MM.1S (cell line): ENCODE measurements around the gene CARD10.
"Not testable (repeated sequence)": the region's sequence is repeated elsewhere in the genome, so short reads cannot be mapped to it uniquely, and the experiment has no call there.

Experiments
- DNase-seq: peaks from one replicate; pipeline ENCODE4 v3.0.0-alpha.2; 2015
- H2AFZ ChIP-seq: fragments of 300-600 bp; sonication (generic); 2 replicates; pipeline ENCODE4 v1.6.0; 2016; ENCODE audit warnings: antibody characterized with exemption, low read length
- H3F3A ChIP-seq: fragments of 300-600 bp; sonication (generic); 2 replicates; pipeline ENCODE4 v1.6.1; 2016; ENCODE audit warnings: mild to moderate bottlenecking, antibody characterized with exemption, low read length, moderate library complexity, mixed read lengths; ENCODE audit not compliant: insufficient read depth
- H3K27ac ChIP-seq: fragments of 300-600 bp; sonication (generic); 2 replicates; pipeline ENCODE4 v1.5.1; 2016; ENCODE audit warnings: mild to moderate bottlenecking, low read length
- H3K27me3 ChIP-seq: fragments of 300-600 bp; sonication (generic); replicated peaks from 2 replicates; pipeline ENCODE4 v1.6.0; 2016; ENCODE audit warnings: low read length; ENCODE audit not compliant: insufficient read depth
- H3K36me3 ChIP-seq: fragments of 300-600 bp; sonication (generic); replicated peaks from 2 replicates; pipeline ENCODE4 v1.6.1; 2016; ENCODE audit warnings: mild to moderate bottlenecking, low read length, mixed read lengths; ENCODE audit not compliant: insufficient read depth
- H3K4me1 ChIP-seq: fragments of 300-600 bp; sonication (generic); 2 replicates; pipeline ENCODE4 v1.6.1; 2016; ENCODE audit warnings: low read length, mixed read lengths
- H3K4me2 ChIP-seq: fragments of 300-600 bp; sonication (generic); 2 replicates; pipeline ENCODE4 v1.6.0; 2016; ENCODE audit warnings: low read depth, low read length
- H3K4me3 ChIP-seq: fragments of 300-600 bp; sonication (generic); 2 replicates; pipeline ENCODE4 v1.5.1; 2016; ENCODE audit warnings: low read length, mixed read lengths
- H3K79me2 ChIP-seq: fragments of 300-600 bp; sonication (generic); 2 replicates; pipeline ENCODE4 v1.6.1; 2016; ENCODE audit warnings: mixed run types, low read length, mixed read lengths
- H3K9ac ChIP-seq: fragments of 300-600 bp; sonication (generic); 2 replicates; pipeline ENCODE4 v1.6.1; 2016; ENCODE audit warnings: low read length, mixed read lengths
- H3K9me2 ChIP-seq: fragments of 300-600 bp; sonication (generic); replicated peaks from 2 replicates; pipeline ENCODE4 v1.6.1; 2016; ENCODE audit warnings: mild to moderate bottlenecking, low read length, mixed read lengths; ENCODE audit not compliant: insufficient read depth
- H3K9me3 ChIP-seq: fragments of 300-600 bp; sonication (generic); replicated peaks from 2 replicates; pipeline ENCODE4 v1.6.1; 2016; ENCODE audit warnings: mild to moderate bottlenecking, low read length, mixed read lengths; ENCODE audit not compliant: insufficient read depth
- H4K20me1 ChIP-seq: fragments of 300-600 bp; sonication (generic); 2 replicates; pipeline ENCODE4 v1.6.1; 2016; ENCODE audit warnings: mild to moderate bottlenecking, low read length, moderate library complexity, mixed read lengths; ENCODE audit not compliant: insufficient read depth
- EZH2 ChIP-seq: fragments of 300-600 bp; sonication (generic); optimal IDR thresholded peaks from 2 replicates; pipeline ENCODE3; 2017; ENCODE audit warnings: low read depth, mild to moderate bottlenecking, antibody characterized with exemption, low read length, mixed read lengths
- EZH2phosphoT487 ChIP-seq: fragments of 300-600 bp; sonication (generic); IDR thresholded peaks from 2 replicates; pipeline ENCODE4 v1.6.1; 2018; ENCODE audit warnings: antibody characterized with exemption, low read length
- TF ChIP-seq, protein P1 (sequence below): fragments of 300-600 bp; sonication (generic); IDR thresholded peaks from 2 replicates; pipeline ENCODE4 v1.5.1; 2016; ENCODE audit warnings: antibody characterized with exemption, low read length, mixed read lengths

Gene CARD10

DNA sequence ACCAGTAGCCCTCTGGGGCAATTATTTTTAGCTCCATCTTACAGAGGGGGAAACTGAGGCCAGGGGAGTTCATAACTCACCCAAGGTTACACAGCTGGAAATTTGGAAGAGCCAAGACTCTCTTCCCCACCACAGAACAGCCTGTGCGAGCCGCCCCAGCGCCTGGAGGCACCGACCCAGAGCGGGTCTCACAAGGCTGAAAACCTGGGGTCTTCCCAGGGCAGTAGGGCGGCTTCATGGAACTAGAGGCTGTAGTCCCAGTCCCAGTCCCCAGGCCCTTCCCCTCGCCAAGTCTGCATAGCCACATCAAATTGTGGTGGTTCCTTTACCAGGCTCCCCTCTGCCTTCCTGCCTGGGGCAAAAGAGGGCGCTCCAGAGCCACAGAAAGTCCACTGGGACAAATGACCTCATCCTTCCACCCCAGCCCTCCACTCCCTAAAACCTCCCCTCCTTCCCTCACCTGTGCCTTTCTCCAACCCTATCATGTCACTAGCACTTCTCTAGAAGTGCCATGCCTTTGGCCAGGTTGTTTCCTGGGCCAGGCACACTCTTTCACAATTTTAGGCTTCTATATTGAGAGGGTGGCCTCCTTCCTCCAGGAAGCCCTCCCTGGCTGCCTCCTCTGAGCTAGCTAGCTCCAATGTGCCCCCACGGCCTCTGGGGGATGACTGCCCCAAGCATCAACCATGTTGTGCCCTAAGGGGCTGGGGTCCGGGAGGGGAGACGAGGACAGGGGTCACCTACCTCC is 25.9 kb upstream of the CARD10 start:
- Histone ChIP-seq H3K79me2 (no peaks in the 10 kb centered on the region), H3K36me3 (no peaks in the 10 kb centered on the region), H3K9ac (no peak overlapping the region), H3F3A (peaks cover 12% of the 10 kb centered on the region), H3K27ac (no peak overlapping the region), H3K27me3 (no peaks in the 10 kb centered on the region), H3K4me3 (no peak overlapping the region), H3K4me1 (peaks cover 36% of the 10 kb centered on the region), H4K20me1 (no peaks in the 10 kb centered on the region), H3K4me2 (0 out of 2 replicates have a peak overlapping the region, but pooled peaks have one; percentile 15), H3K9me2 (no peaks in the 10 kb centered on the region), H2AFZ (peak overlapping the region; percentile 67), H3K9me3 (no peaks in the 10 kb centered on the region)
- DNase-seq: peak; percentile 48
- no peak for TF ChIP-seq EZH2
- TF ChIP-seq, protein P1, sequence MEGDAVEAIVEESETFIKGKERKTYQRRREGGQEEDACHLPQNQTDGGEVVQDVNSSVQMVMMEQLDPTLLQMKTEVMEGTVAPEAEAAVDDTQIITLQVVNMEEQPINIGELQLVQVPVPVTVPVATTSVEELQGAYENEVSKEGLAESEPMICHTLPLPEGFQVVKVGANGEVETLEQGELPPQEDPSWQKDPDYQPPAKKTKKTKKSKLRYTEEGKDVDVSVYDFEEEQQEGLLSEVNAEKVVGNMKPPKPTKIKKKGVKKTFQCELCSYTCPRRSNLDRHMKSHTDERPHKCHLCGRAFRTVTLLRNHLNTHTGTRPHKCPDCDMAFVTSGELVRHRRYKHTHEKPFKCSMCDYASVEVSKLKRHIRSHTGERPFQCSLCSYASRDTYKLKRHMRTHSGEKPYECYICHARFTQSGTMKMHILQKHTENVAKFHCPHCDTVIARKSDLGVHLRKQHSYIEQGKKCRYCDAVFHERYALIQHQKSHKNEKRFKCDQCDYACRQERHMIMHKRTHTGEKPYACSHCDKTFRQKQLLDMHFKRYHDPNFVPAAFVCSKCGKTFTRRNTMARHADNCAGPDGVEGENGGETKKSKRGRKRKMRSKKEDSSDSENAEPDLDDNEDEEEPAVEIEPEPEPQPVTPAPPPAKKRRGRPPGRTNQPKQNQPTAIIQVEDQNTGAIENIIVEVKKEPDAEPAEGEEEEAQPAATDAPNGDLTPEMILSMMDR: peak; percentile 78

DNA sequence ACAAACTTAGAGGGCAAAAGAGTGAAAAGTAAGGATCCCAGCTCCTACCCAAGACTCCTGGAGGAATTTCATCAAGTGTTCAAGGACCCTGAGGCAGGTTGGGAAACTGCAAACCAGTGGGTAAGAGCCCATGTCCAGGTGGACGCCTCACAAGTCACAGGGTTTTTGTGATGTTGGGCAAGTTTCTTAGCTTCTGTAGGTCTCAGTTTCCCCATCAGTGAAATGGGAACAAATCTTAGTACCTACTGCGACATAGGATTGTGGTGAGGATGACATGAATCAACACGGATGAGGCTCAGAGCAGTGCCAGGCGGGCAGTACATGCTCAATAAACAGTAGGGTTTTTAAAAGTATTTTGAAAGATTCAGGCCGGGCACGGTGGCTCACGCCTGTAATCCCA is 23.7 kb upstream of the CARD10 start:
- no peaks in the 10 kb centered on the region for H3K27me3 ChIP-seq
- H3K9me2 ChIP-seq: no peaks in the 10 kb centered on the region
- H3K27ac ChIP-seq: no peak overlapping the region
- H2AFZ ChIP-seq: no peak overlapping the region
- H3K9ac ChIP-seq: no peak overlapping the region
- H3K4me3 ChIP-seq: no peak overlapping the region
- H3K4me2 ChIP-seq: no peak overlapping the region
- no peaks in the 10 kb centered on the region for H4K20me1 ChIP-seq
- DNase-seq: no peak
- H3K9me3 ChIP-seq: no peaks in the 10 kb centered on the region
- H3K79me2 ChIP-seq: no peaks in the 10 kb centered on the region
- peaks cover 51% of the 10 kb centered on the region for H3K4me1 ChIP-seq
- TF ChIP-seq EZH2 (no peak), EZH2phosphoT487 (no peak)
- TF ChIP-seq, protein P1: no peak
- H3F3A ChIP-seq: peaks cover 15% of the 10 kb centered on the region
- H3K36me3 ChIP-seq: no peaks in the 10 kb centered on the region

DNA sequence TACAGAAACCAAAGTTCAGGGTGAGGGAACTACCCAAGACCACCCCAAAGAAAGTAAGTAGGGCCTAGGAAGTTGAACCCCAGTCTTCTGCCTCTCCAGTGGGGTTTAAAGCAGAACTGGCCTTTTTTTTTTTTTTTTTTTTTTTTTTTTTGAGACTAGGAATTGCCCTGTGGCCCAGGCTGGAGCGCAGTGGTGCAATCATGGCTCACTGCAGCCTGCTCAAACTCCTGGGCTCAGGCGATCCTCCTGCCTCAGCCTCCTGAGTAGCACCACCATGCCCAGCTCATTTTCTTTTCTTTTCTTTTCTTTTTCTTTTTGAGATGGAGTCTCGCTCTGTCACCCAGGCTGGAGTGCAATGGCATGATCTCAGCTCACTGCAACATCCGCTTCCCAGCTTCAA is 23.2 kb upstream of the CARD10 start:
- H3K9me3 ChIP-seq, H3K9me2 ChIP-seq, H3K27me3 ChIP-seq, H4K20me1 ChIP-seq, H3K36me3 ChIP-seq, H3K4me3 ChIP-seq, H3K79me2 ChIP-seq, DNase-seq: not testable (repeated sequence)
- peaks cover 15% of the 10 kb centered on the region for H3F3A ChIP-seq
- peaks cover 51% of the 10 kb centered on the region for H3K4me1 ChIP-seq
- peak overlapping the region; percentile 50 for H2AFZ ChIP-seq
- H3K4me2 ChIP-seq: peak overlapping the region; percentile 51
- H3K27ac ChIP-seq: peak overlapping the region; percentile 68
- peak overlapping the region; percentile 16 for H3K9ac ChIP-seq

DNA sequence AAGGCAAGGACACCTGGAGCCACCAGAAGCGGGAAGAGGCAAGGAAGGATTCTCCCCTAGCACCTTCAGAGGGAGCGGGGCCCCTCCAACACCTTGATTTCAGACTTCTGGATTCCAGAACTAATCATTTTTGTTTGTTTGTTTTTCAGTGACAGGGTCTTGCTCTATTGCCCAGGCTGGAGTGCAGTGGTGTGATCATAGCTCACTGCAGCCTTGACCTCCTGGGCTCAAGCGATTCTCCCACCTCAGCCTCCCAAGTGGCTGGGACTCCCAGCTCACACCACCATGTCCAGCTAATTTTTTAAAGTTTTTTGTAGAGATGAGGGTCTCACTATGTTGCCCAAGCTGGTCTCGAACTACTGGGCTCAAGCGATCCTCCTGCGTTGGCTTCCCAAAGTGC is 20.6 kb upstream of the CARD10 start:
- DNase-seq, H3K9me3 ChIP-seq, H3K79me2 ChIP-seq, H3K4me3 ChIP-seq, H2AFZ ChIP-seq, H3K27me3 ChIP-seq, H3K36me3 ChIP-seq, H3K9me2 ChIP-seq, H3K27ac ChIP-seq, H4K20me1 ChIP-seq, H3K4me2 ChIP-seq, H3K9ac ChIP-seq: not testable (repeated sequence)
- Histone ChIP-seq H3F3A (peaks cover 15% of the 10 kb centered on the region), H3K4me1 (peaks cover 42% of the 10 kb centered on the region)
